Bronchial epithelial cell (primary cell): ENCODE measurements around the gene AK9. TPM values are rescaled to one million over a fixed set of nuclear protein-coding genes. Genes with fewer than 3 reads are reported as not detected.

Experiments
- DNase-seq: peaks from one replicate; pipeline ENCODE4 v3.0.0-alpha.2; 2010; ENCODE audit warnings: low read depth
- FAIRE-seq: peaks from 2 replicates; lab custom pipeline; 2011; peaks lifted over from hg19 to GRCh38; lab: Jason Lieb, UNC
- H3K27me3 ChIP-seq: 2 replicates; pipeline ENCODE4 v1.5.1; 2011; ENCODE audit warnings: low read length; ENCODE audit not compliant: control insufficient read depth, insufficient read depth
- H3K36me3 ChIP-seq: 2 replicates; pipeline ENCODE4 v1.5.1; 2011; ENCODE audit warnings: low read length; ENCODE audit not compliant: control insufficient read depth, insufficient read depth
- H3K4me3 ChIP-seq: 2 replicates; pipeline ENCODE4 v1.5.1; 2011; ENCODE audit warnings: mild to moderate bottlenecking, low read depth, low read length, control low read depth
- CTCF ChIP-seq: IDR thresholded peaks from 2 replicates; pipeline ENCODE4 v1.5.1; 2011; ENCODE audit warnings: mild to moderate bottlenecking, moderate library complexity, low read length, control low read depth, inconsistent platforms; ENCODE audit not compliant: insufficient read depth, severe bottlenecking
- total RNA-seq: library from RNA; depleted of rRNA; stranded (reverse); fragments of >200 nt; gene quantifications from 2 replicates; pipeline ENCODE4 v1.2.1, GENCODE V29; 2014

AK9 gene
- total RNA-seq, 1 donor from 2014 or later = 3.2 TPM

- Histone ChIP-seq H3K4me3 (no peak overlapping the region), H3K27me3 (no peaks in the 10 kb centered on the region), H3K36me3 (peaks cover 16% of the 10 kb centered on the region)
- DNase-seq = no peak
- FAIRE-seq = no peak
- no peak for TF ChIP-seq CTCF
Measured at GRCh38 chr6:109472132-109472995, 218.6 kb downstream of the AK9 start.

- no peaks in the 10 kb centered on the region for H3K27me3 ChIP-seq
- TF ChIP-seq CTCF = no peak
- H3K36me3 ChIP-seq = peaks cover 13% of the 10 kb centered on the region
- H3K4me3 ChIP-seq = no peak overlapping the region
- no peak for FAIRE-seq
- DNase-seq = no peak
Measured at GRCh38 chr6:109471105-109471810, 219.7 kb downstream of the AK9 start.

- H3K27me3 ChIP-seq = no peaks in the 10 kb centered on the region
- FAIRE-seq (no peak), DNase-seq (no peak)
- peaks cover 13% of the 10 kb centered on the region for H3K36me3 ChIP-seq
- TF ChIP-seq CTCF = no peak
- no peak overlapping the region for H3K4me3 ChIP-seq
Measured at GRCh38 chr6:109469591-109470189, 221.3 kb downstream of the AK9 start.

GRCh38 chr6:109467696-109468095 is 223.3 kb downstream of the AK9 start:
- FAIRE-seq (no peak), DNase-seq (no peak)
- Histone ChIP-seq H3K27me3 (no peaks in the 10 kb centered on the region), H3K4me3 (no peak overlapping the region), H3K36me3 (peaks cover 15% of the 10 kb centered on the region)
- TF ChIP-seq CTCF = no peak

GRCh38 chr6:109466212-109466923 is 224.6 kb downstream of the AK9 start:
- no peaks in the 10 kb centered on the region for H3K27me3 ChIP-seq
- FAIRE-seq = no peak
- no peak for TF ChIP-seq CTCF
- peaks cover 10% of the 10 kb centered on the region for H3K36me3 ChIP-seq
- no peak for DNase-seq
- no peak overlapping the region for H3K4me3 ChIP-seq
